ENCODE results near the gene PRICKLE4. TPM values are rescaled to one million over a fixed set of nuclear protein-coding genes. Genes with fewer than 3 reads are reported as not detected.

PRICKLE4 gene
- total RNA-seq, 1 experiment from 2014 or later: 1.6 TPM

GRCh38 chr6:41737591-41738130, 42.9 kb upstream of the PRICKLE4 start:
- in situ Hi-C loops (cut with HindIII; ENCODE audit: low pct_unique_long_range_greater_than_20kb, low sequenced_read_pairs): no loop called here
- CTCF ChIA-PET: no interaction called here

DNA sequence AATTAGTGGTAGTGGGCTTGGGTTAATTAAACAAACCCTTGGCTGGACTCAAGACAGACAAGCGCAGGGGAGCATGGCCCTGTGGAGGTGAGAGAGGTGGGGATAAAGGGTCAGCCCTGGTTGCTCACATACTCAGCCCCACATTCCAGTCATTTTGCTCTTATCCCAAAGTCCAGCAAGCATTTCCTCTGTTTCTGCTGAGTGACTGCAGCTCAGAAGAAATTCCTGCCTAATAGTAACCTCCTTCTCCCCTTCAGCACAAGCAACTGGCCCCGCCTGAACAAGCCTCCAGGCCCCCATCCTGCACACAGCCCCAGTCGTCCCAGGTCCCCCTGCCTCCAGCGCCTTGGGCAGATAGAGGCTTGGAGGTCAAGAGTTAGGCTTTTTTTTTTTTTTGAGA, 41.5 kb upstream of the PRICKLE4 start:
- ChIA-PET CTCF (no interaction called here), POLR2A (no interaction called here)
- no peak for ATAC-seq
- no peaks in the 10 kb centered on the region; the same call in 1 of the 2 replicates for H3K36me3 ChIP-seq (ENCODE audit: control insufficient read depth, insufficient read depth, low read length)
- no peaks in the 10 kb centered on the region for H3K27me3 ChIP-seq (ENCODE audit: control insufficient read depth, insufficient read depth, low read length)
- H3K27ac ChIP-seq (ENCODE audit: low read length): no peak overlapping the region
- H3K9me3 ChIP-seq (ENCODE audit: control insufficient read depth, insufficient read depth, low read depth, low read length): no peaks in the 10 kb centered on the region
- intact Hi-C loops (cut with micrococcal nuclease; ENCODE audit: unreplicated experiment) (loop anchor here (10.0 kb wide), 1 partner anchor 46 kb away; the partner anchor contains the start of genes PRICKLE4 and TOMM6), in situ Hi-C loops (cut with HindIII; ENCODE audit: low pct_unique_long_range_greater_than_20kb, low sequenced_read_pairs) (no loop called here)
- H3K4me1 ChIP-seq (ENCODE audit: control insufficient read depth, insufficient read depth, low read length): peaks cover 9% of the 10 kb centered on the region
- no TSS peak for BruUV-seq (replicated peaks)
- H3K4me3 ChIP-seq (ENCODE audit: low read depth in 2 of 2, low read length in 2 of 2): no peak overlapping the region
- TF ChIP-seq REST (IDR thresholded peaks at IDR 0.05; ENCODE audit: insufficient read depth in 1 of 2, low read depth in 2 of 2, low read length in 1 of 2): no peak
- no peak for TF ChIP-seq SIN3A (IDR thresholded peaks at IDR 0.05; ENCODE audit: borderline replicate concordance, insufficient read depth, low read depth, low read length)
- no peak for TF ChIP-seq TCF7L2 (IDR thresholded peaks at IDR 0.05; ENCODE audit: low read depth, low read length)
- TF ChIP-seq CTCF (IDR thresholded peaks at IDR 0.05): no peak
- TF ChIP-seq POLR2AphosphoS5 (IDR thresholded peaks at IDR 0.05; ENCODE audit: low read depth, low read length): no peak
- DNase-seq (ENCODE audit: low read depth, low spot score): no peak

More at GRCh38 chr6:41737591-41738130, 42.9 kb upstream of the PRICKLE4 start:
- no TSS peak for BruUV-seq (replicated peaks)
- POLR2A ChIA-PET: no interaction called here
- Histone ChIP-seq H3K4me1 (ENCODE audit: control insufficient read depth, insufficient read depth, low read length) (peaks cover 18% of the 10 kb centered on the region), H3K9me3 (ENCODE audit: control insufficient read depth, insufficient read depth, low read depth, low read length) (no peaks in the 10 kb centered on the region), H3K4me3 (ENCODE audit: low read depth in 2 of 2, low read length in 2 of 2) (no peak overlapping the region), H3K27ac (ENCODE audit: low read length) (no peak overlapping the region), H3K27me3 (ENCODE audit: control insufficient read depth, insufficient read depth, low read length) (no peaks in the 10 kb centered on the region), H3K36me3 (ENCODE audit: control insufficient read depth, insufficient read depth, low read length) (no peaks in the 10 kb centered on the region; the same call in 1 of the 2 replicates)
- TF ChIP-seq CTCF (IDR thresholded peaks at IDR 0.05): no peak
- no peak for TF ChIP-seq REST (IDR thresholded peaks at IDR 0.05; ENCODE audit: insufficient read depth in 1 of 2, low read depth in 2 of 2, low read length in 1 of 2)
- no peak for TF ChIP-seq TCF7L2 (IDR thresholded peaks at IDR 0.05; ENCODE audit: low read depth, low read length)
- TF ChIP-seq POLR2AphosphoS5 (IDR thresholded peaks at IDR 0.05; ENCODE audit: low read depth, low read length): no peak
- TF ChIP-seq SIN3A (IDR thresholded peaks at IDR 0.05; ENCODE audit: borderline replicate concordance, insufficient read depth, low read depth, low read length): no peak
- ATAC-seq (no peak), DNase-seq (ENCODE audit: low read depth, low spot score) (no peak)
- intact Hi-C loops (cut with micrococcal nuclease; ENCODE audit: unreplicated experiment): loop anchor here (10.0 kb wide), 1 partner anchor 47 kb away; the partner anchor contains the start of genes PRICKLE4 and TOMM6

Data from Panc1 (cell line).